OCI-LY3 (cell line): ENCODE results near the gene RPS27.
"Not testable (repeated sequence)": the region's sequence is repeated elsewhere in the genome, so short reads cannot be mapped to it uniquely, and the experiment has no call there.

ENCODE experiments used
- H2AFZ ChIP-seq: fragments of 200-600, 300-600 bp; shearing (Covaris generic); 2 replicates; pipeline ENCODE4 v1.6.0; 2014; ENCODE audit warnings: antibody characterized with exemption, low read depth, low read length
- H3K27ac ChIP-seq: fragments of 200-600, 300-600 bp; sonication (generic); 2 replicates; pipeline ENCODE4 v1.5.1; 2014; ENCODE audit warnings: mild to moderate bottlenecking, low read length, moderate library complexity, mixed read lengths
- H3K27me3 ChIP-seq: fragments of 200-600, 300-600 bp; sonication (generic); 2 replicates; pipeline ENCODE4 v1.6.1; 2014; ENCODE audit warnings: low read depth, low read length, mixed read lengths
- H3K36me3 ChIP-seq: fragments of 200-600, 300-600 bp; sonication (generic); replicated peaks from 2 replicates; pipeline ENCODE3; 2014; ENCODE audit warnings: low read depth, low read length, mixed read lengths
- H3K4me1 ChIP-seq: fragments of 300-600, 200-600 bp; sonication (generic); 2 replicates; pipeline ENCODE4 v1.6.1; 2014; ENCODE audit warnings: low read length, mixed read lengths
- H3K4me2 ChIP-seq: fragments of 200-600, 300-600 bp; sonication (generic); 2 replicates; pipeline ENCODE4 v1.6.1; 2014; ENCODE audit warnings: low read length, mixed read lengths
- H3K4me3 ChIP-seq: fragments of 300-600, 200-600 bp; sonication (generic); 2 replicates; pipeline ENCODE4 v1.5.1; 2014; ENCODE audit warnings: antibody characterized with exemption, mild to moderate bottlenecking, low read length, moderate library complexity
- H3K79me2 ChIP-seq: fragments of 300-600, 200-600 bp; shearing (Covaris generic); 2 replicates; pipeline ENCODE4 v1.6.1; 2014; ENCODE audit warnings: mild to moderate bottlenecking, low read length, mixed read lengths
- H3K9ac ChIP-seq: fragments of 300-600, 200-600 bp; shearing (Covaris generic); 2 replicates; pipeline ENCODE4 v1.6.0; 2014; ENCODE audit warnings: mild to moderate bottlenecking, low read length, moderate library complexity
- H3K9me3 ChIP-seq: fragments of 200-600, 300-600 bp; shearing (Covaris generic); 2 replicates; pipeline ENCODE4 v1.6.1; 2014; ENCODE audit warnings: low read length, mixed read lengths; ENCODE audit not compliant: insufficient read depth
- H4K20me1 ChIP-seq: fragments of 200-600, 300-600 bp; sonication (generic); 2 replicates; pipeline ENCODE4 v1.6.1; 2016; ENCODE audit warnings: low read length, mixed read lengths; ENCODE audit not compliant: insufficient read depth
- CTCF ChIP-seq: fragments of 200-600, 300-600 bp; sonication (generic); IDR thresholded peaks from 2 replicates; pipeline ENCODE4 v1.5.1; 2014; ENCODE audit warnings: antibody characterized with exemption, low read length, low read depth
- EZH2phosphoT487 ChIP-seq: fragments of 200-600 bp; shearing (Covaris generic); IDR thresholded peaks from 2 replicates; pipeline ENCODE4 v1.6.1; 2018; ENCODE audit warnings: antibody characterized with exemption, mixed run types, low read depth

Gene RPS27

GRCh38 chr1:154019940-154020339 lies 29.4 kb downstream of the RPS27 start:
- Histone ChIP-seq H2AFZ (no peak overlapping the region), H3K9me3 (no peaks in the 10 kb centered on the region), H3K27ac (no peak overlapping the region), H3K4me2 (no peak overlapping the region), H3K79me2 (no peaks in the 10 kb centered on the region), H3K4me3 (no peak overlapping the region), H3K36me3 (no peaks in the 10 kb centered on the region), H3K4me1 (no peaks in the 10 kb centered on the region), H3K9ac (no peak overlapping the region), H3K27me3 (no peaks in the 10 kb centered on the region), H4K20me1 (no peaks in the 10 kb centered on the region)
- no peak for TF ChIP-seq EZH2phosphoT487
- no peak for TF ChIP-seq CTCF

GRCh38 chr1:154033697-154034096 lies 43.1 kb downstream of the RPS27 start:
- not testable (repeated sequence) for H3K79me2 ChIP-seq, H3K36me3 ChIP-seq, H3K27ac ChIP-seq, H3K9ac ChIP-seq, H3K9me3 ChIP-seq, H3K4me2 ChIP-seq, H3K4me1 ChIP-seq, H3K4me3 ChIP-seq, H2AFZ ChIP-seq, H4K20me1 ChIP-seq, H3K27me3 ChIP-seq
